Calu3 (cell line): ENCODE measurements around the gene THBS4. TPM values are rescaled to one million over a fixed set of nuclear protein-coding genes. Genes with fewer than 3 reads are reported as not detected.

Source experiments
- BruUV-seq: library from RNA; stranded (reverse); fragments of 400-500 nt; replicated peaks from 2 replicates; lab custom pipeline; 2021; lab: Mats Ljungman, UMichigan
- CTCF ChIA-PET: fragments of 300-600 bp; sonication (Branson Sonifier 250); formaldehyde crosslinking; loops from one replicate; lab custom pipeline; 2022; ENCODE audit warnings: antibody characterized with exemption; lab: Charles Lee
- DNase-seq: peaks from one replicate; pipeline ENCODE4 v3.0.0; 2022
- H3K27ac Mint-ChIP-seq: one replicate; pipeline ENCODE4 v1.8.0; 2022; ENCODE audit warnings: mixed read lengths; ENCODE audit not compliant: unreplicated experiment
- H3K27me3 Mint-ChIP-seq: one replicate; pipeline ENCODE4 v1.8.0; 2022; ENCODE audit warnings: mixed read lengths; ENCODE audit not compliant: unreplicated experiment
- H3K36me3 Mint-ChIP-seq: one replicate; pipeline ENCODE4 v1.8.0; 2022; ENCODE audit warnings: mild to moderate bottlenecking, moderate library complexity, mixed read lengths; ENCODE audit not compliant: insufficient read depth, unreplicated experiment
- H3K4me1 Mint-ChIP-seq: one replicate; pipeline ENCODE4 v1.8.0; 2022; ENCODE audit warnings: mild to moderate bottlenecking, low read depth, mixed read lengths; ENCODE audit not compliant: unreplicated experiment
- H3K4me3 Mint-ChIP-seq: one replicate; pipeline ENCODE4 v1.8.0; 2022; ENCODE audit warnings: mild to moderate bottlenecking, low read depth, moderate library complexity, mixed read lengths; ENCODE audit not compliant: unreplicated experiment
- H3K9me3 Mint-ChIP-seq: one replicate; pipeline ENCODE4 v1.8.0; 2022; ENCODE audit warnings: low read depth, mixed read lengths; ENCODE audit not compliant: unreplicated experiment
- intact Hi-C: fragments of 100-400 bp; cut with micrococcal nuclease; formaldehyde crosslinking; loops from one replicate; pipeline ENCODE4 v1.10.0; 2022; ENCODE audit not compliant: unreplicated experiment
- total RNA-seq: library from RNA; stranded (reverse); gene quantifications from 2 replicates; pipeline ENCODE4 v1.2.3, GENCODE V29; 2022
- TF ChIP-seq, protein P1 (sequence below): fragments of 200-600 bp; IDR thresholded peaks from one replicate; pipeline ENCODE4 v1.8.0; 2022; ENCODE audit warnings: antibody characterized with exemption; ENCODE audit not compliant: unreplicated experiment

THBS4 gene
- total RNA-seq, 1 experiment from 2014 or later: 0.52 TPM

- Mint-ChIP-seq H3K4me3 (no peak overlapping the region), H3K27ac (no peak overlapping the region), H3K36me3 (no peaks in the 10 kb centered on the region), H3K9me3 (no peaks in the 10 kb centered on the region), H3K27me3 (no peaks in the 10 kb centered on the region), H3K4me1 (no peaks in the 10 kb centered on the region)
- TF ChIP-seq, protein P1, sequence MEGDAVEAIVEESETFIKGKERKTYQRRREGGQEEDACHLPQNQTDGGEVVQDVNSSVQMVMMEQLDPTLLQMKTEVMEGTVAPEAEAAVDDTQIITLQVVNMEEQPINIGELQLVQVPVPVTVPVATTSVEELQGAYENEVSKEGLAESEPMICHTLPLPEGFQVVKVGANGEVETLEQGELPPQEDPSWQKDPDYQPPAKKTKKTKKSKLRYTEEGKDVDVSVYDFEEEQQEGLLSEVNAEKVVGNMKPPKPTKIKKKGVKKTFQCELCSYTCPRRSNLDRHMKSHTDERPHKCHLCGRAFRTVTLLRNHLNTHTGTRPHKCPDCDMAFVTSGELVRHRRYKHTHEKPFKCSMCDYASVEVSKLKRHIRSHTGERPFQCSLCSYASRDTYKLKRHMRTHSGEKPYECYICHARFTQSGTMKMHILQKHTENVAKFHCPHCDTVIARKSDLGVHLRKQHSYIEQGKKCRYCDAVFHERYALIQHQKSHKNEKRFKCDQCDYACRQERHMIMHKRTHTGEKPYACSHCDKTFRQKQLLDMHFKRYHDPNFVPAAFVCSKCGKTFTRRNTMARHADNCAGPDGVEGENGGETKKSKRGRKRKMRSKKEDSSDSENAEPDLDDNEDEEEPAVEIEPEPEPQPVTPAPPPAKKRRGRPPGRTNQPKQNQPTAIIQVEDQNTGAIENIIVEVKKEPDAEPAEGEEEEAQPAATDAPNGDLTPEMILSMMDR: no peak
- no TSS peak for BruUV-seq
- DNase-seq: no peak
- intact Hi-C loops: loop anchor here (1.0 to 10.0 kb wide), 3 partner anchors 92 to 580 kb away; no protein-coding TSS in a partner anchor
- CTCF ChIA-PET: interaction anchor here (0.5 to 4.4 kb wide), 7 partner anchors 9 to 271 kb away, joined by 3 to 81 read pairs (median 6); no protein-coding TSS in a partner anchor
These were observed 57.4 kb downstream of the THBS4 start for GRCh38 chr5:80092486-80093107.

DNA sequence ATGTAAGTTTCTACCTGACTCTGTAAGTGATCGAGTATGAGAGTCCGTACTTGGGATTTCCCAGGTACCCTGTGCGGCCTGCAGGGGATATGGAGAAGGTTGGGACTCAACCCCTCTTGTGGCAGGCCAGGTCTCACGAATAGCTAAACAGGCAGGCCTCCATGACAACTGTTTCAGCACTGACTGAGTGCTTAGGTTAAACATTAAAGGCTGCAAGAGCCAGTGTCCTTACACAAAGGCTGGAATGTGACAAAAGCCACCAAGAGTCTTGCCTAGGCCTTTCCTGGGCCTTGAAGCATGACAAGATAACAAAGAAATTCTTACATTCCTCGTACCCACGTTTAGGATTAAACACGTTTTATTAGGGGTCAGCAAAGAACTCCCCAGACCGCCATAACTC, 58.6 kb downstream of the THBS4 start:
- intact Hi-C loops: loop anchor here (1.0 to 10.0 kb wide), 3 partner anchors 91 to 579 kb away; no protein-coding TSS in a partner anchor
- TF ChIP-seq, protein P1: no peak
- CTCF ChIA-PET: interaction anchor here (1.0 to 4.4 kb wide), 3 partner anchors 10 to 214 kb away, joined by 3 to 81 read pairs (median 3); no protein-coding TSS in a partner anchor
- no peaks in the 10 kb centered on the region for H3K27me3 Mint-ChIP-seq
- no peaks in the 10 kb centered on the region for H3K4me1 Mint-ChIP-seq
- no TSS peak for BruUV-seq
- H3K9me3 Mint-ChIP-seq: no peaks in the 10 kb centered on the region
- no peak overlapping the region for H3K27ac Mint-ChIP-seq
- no peaks in the 10 kb centered on the region for H3K36me3 Mint-ChIP-seq
- H3K4me3 Mint-ChIP-seq: no peak overlapping the region
- DNase-seq: peak; percentile 39

GRCh38 chr5:80094236-80094738, 59.1 kb downstream of the THBS4 start:
- intact Hi-C loops: loop anchor here (5.0 to 10.0 kb wide), 2 partner anchors 91 to 578 kb away; no protein-coding TSS in a partner anchor
- CTCF ChIA-PET: interaction anchor here (1.0 to 4.4 kb wide), 3 partner anchors 11 to 213 kb away, joined by 3 to 81 read pairs (median 3); no protein-coding TSS in a partner anchor
- BruUV-seq: no TSS peak
- no peak for DNase-seq
- TF ChIP-seq, protein P1: no peak
- H3K36me3 Mint-ChIP-seq: no peaks in the 10 kb centered on the region
- H3K4me3 Mint-ChIP-seq: no peak overlapping the region
- no peak overlapping the region for H3K27ac Mint-ChIP-seq
- no peaks in the 10 kb centered on the region for H3K4me1 Mint-ChIP-seq
- no peaks in the 10 kb centered on the region for H3K9me3 Mint-ChIP-seq
- no peaks in the 10 kb centered on the region for H3K27me3 Mint-ChIP-seq

DNA sequence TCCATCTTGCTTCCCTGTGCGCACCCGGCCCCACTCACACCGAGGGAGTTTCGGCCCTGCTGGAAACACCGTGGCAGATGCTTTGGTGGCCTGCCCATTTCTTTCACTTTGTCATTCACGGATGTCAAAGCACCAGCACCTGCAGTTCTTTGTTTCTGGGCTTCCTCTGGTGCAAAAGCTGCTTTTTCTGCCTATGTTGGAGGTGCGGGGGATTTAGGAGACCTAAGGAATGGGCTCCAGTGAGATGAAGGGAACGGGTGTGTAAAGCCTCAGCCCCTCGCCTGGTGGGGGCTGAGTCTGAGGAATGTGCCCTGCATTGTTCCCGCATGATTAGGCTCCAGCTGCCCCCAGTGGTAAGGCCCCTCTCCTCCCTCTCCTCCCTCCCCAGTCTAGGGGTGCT, 62.3 kb downstream of the THBS4 start:
- BruUV-seq: no TSS peak
- TF ChIP-seq, protein P1: no peak
- H3K4me3 Mint-ChIP-seq: no peak overlapping the region
- no peaks in the 10 kb centered on the region for H3K9me3 Mint-ChIP-seq
- H3K27me3 Mint-ChIP-seq: no peaks in the 10 kb centered on the region
- intact Hi-C loops: loop anchor here (10.0 kb wide), 1 partner anchor 87 kb away; no protein-coding TSS in a partner anchor
- CTCF ChIA-PET: interaction anchor here (1.2 kb wide), 1 partner anchor 188 kb away, joined by 3 read pairs; no protein-coding TSS in a partner anchor
- DNase-seq: no peak
- no peak overlapping the region for H3K27ac Mint-ChIP-seq
- H3K4me1 Mint-ChIP-seq: no peaks in the 10 kb centered on the region
- H3K36me3 Mint-ChIP-seq: no peaks in the 10 kb centered on the region
